Suprapubic skin (tissue), 4 donors: ENCODE measurements around the gene SERPINF2.

Source experiments
- CTCF ChIP-seq, 2 donors: fragments of 200-600 bp in 1 of 2; fragments of 450-650 bp in 1 of 2; sonication (generic) in 1 of 2; IDR thresholded peaks; one replicate each; pipeline ENCODE4 v1.5.1; 2016 to 2019; ENCODE audit warnings: antibody characterized with exemption in 2 of 2, mild to moderate bottlenecking in 1 of 2, moderate library complexity in 1 of 2
- POLR2A ChIP-seq, 2 donors: fragments of 450-650 bp; IDR thresholded peaks; one replicate each; pipeline ENCODE4 v1.6.1; 2017; ENCODE audit warnings: antibody characterized with exemption in 2 of 2, mild to moderate bottlenecking in 2 of 2, moderate library complexity in 2 of 2
- POLR2AphosphoS5 ChIP-seq, 3 donors: sonication (generic); formaldehyde crosslinking; IDR thresholded peaks; one replicate each; pipeline ENCODE4 v1.6.1; 2017; ENCODE audit warnings: antibody characterized with exemption in 3 of 3

- TF ChIP-seq CTCF (IDR thresholded peaks at IDR 0.05) (no peak), POLR2A (IDR thresholded peaks at IDR 0.05) (no peak), POLR2AphosphoS5 (IDR thresholded peaks at IDR 0.05) (no peak)
Observed at GRCh38 chr17:1713160-1713877, 29.4 kb upstream of the SERPINF2 start.
